GM21360 (cell line): ENCODE measurements around the gene SREK1.
"Not testable (repeated sequence)": the region's sequence is repeated elsewhere in the genome, so short reads cannot be mapped to it uniquely, and the experiment has no call there.

Experiments
- ATAC-seq: cut with Tn5 transposase; IDR thresholded peaks from one replicate; pipeline ENCODE4 v1.9.1; 2021; ENCODE audit warnings: mild to moderate bottlenecking, moderate library complexity; ENCODE audit not compliant: unreplicated experiment

The SREK1 gene

GRCh38 chr5:66209794-66210193 lies 65.7 kb downstream of the SREK1 start:
- ATAC-seq: no peak

GRCh38 chr5:66213533-66213932 lies 69.4 kb downstream of the SREK1 start:
- no peak for ATAC-seq

- ATAC-seq: no peak
Measured at GRCh38 chr5:66222455-66222854, 78.4 kb downstream of the SREK1 start.

GRCh38 chr5:66222896-66223295 lies 78.8 kb downstream of the SREK1 start:
- not testable (repeated sequence) for ATAC-seq

- ATAC-seq: no peak
Measured at GRCh38 chr5:66223637-66224036, 79.5 kb downstream of the SREK1 start.

GRCh38 chr5:66224274-66224673 lies 80.2 kb downstream of the SREK1 start:
- no peak for ATAC-seq

- no peak for ATAC-seq
Measured at GRCh38 chr5:66224773-66225553, 80.9 kb downstream of the SREK1 start.

GRCh38 chr5:66230551-66230950 lies 86.5 kb downstream of the SREK1 start:
- ATAC-seq: no peak

GRCh38 chr5:66231508-66231907 lies 87.4 kb downstream of the SREK1 start:
- ATAC-seq: no peak

- ATAC-seq: no peak
Measured at GRCh38 chr5:66232275-66232674, 88.2 kb downstream of the SREK1 start.

- ATAC-seq: no peak
Measured at GRCh38 chr5:66232706-66233445, 88.8 kb downstream of the SREK1 start.
